BE2C (cell line): ENCODE measurements around the gene RBP3.

Experiments used
- DNase-seq: peaks from one replicate; pipeline ENCODE4 v3.0.0-alpha.2; 2020
- H3K27me3 ChIP-seq: fragments of 250-450 bp; sonication (Bioruptor Pico); 2 replicates; pipeline ENCODE4 v1.5.1; 2020; ENCODE audit warnings: mild to moderate bottlenecking
- H3K36me3 ChIP-seq: fragments of 250-450 bp; sonication (Bioruptor Pico); 2 replicates; pipeline ENCODE4 v1.5.1; 2020; ENCODE audit warnings: mild to moderate bottlenecking
- H3K4me1 ChIP-seq: fragments of 250-450 bp; sonication (Bioruptor Pico); 2 replicates; pipeline ENCODE4 v1.5.1; 2020
- H3K4me3 ChIP-seq: 2 replicates; pipeline ENCODE4 v1.5.1; 2011; ENCODE audit warnings: low read depth, low read length
- H3K9me3 ChIP-seq: fragments of 250-450 bp; sonication (Bioruptor Pico); 2 replicates; pipeline ENCODE4 v1.5.1; 2020
- CTCF ChIP-seq: IDR thresholded peaks from 2 replicates; pipeline ENCODE4 v1.5.1; 2012; ENCODE audit warnings: mild to moderate bottlenecking, low read depth, low read length

RBP3 gene

GRCh38 chr10:47379901-47380300 is 31.7 kb downstream of the RBP3 start:
- no peaks in the 10 kb centered on the region for H3K36me3 ChIP-seq
- H3K4me3 ChIP-seq: no peak overlapping the region
- no peak for TF ChIP-seq CTCF
- H3K27me3 ChIP-seq: peaks cover 14% of the 10 kb centered on the region
- H3K4me1 ChIP-seq: peaks cover 4% of the 10 kb centered on the region; the same call in 1 of the 2 replicates
- DNase-seq: no peak
- no peaks in the 10 kb centered on the region for H3K9me3 ChIP-seq

- Histone ChIP-seq H3K36me3 (no peaks in the 10 kb centered on the region), H3K27me3 (peaks cover 11% of the 10 kb centered on the region), H3K4me1 (peaks cover 4% of the 10 kb centered on the region; the same call in 1 of the 2 replicates), H3K9me3 (no peaks in the 10 kb centered on the region), H3K4me3 (no peak overlapping the region)
- no peak for DNase-seq
- no peak for TF ChIP-seq CTCF
Measured at GRCh38 chr10:47380341-47381102, 32.4 kb downstream of the RBP3 start.

GRCh38 chr10:47381103-47381395 is 32.9 kb downstream of the RBP3 start:
- no peak for TF ChIP-seq CTCF
- Histone ChIP-seq H3K9me3 (no peaks in the 10 kb centered on the region), H3K36me3 (no peaks in the 10 kb centered on the region), H3K27me3 (peaks cover 11% of the 10 kb centered on the region), H3K4me1 (peaks cover 4% of the 10 kb centered on the region; the same call in 1 of the 2 replicates), H3K4me3 (no peak overlapping the region)
- DNase-seq: no peak

GRCh38 chr10:47381427-47382379 is 33.5 kb downstream of the RBP3 start:
- no peak overlapping the region for H3K4me3 ChIP-seq
- H3K9me3 ChIP-seq: no peaks in the 10 kb centered on the region
- peaks cover 4% of the 10 kb centered on the region; the same call in 1 of the 2 replicates for H3K4me1 ChIP-seq
- peaks cover 11% of the 10 kb centered on the region for H3K27me3 ChIP-seq
- no peak for TF ChIP-seq CTCF
- H3K36me3 ChIP-seq: no peaks in the 10 kb centered on the region
- DNase-seq: no peak

GRCh38 chr10:47383261-47384147 is 35.3 kb downstream of the RBP3 start:
- Histone ChIP-seq H3K36me3 (no peaks in the 10 kb centered on the region), H3K4me3 (peak overlapping the region; percentile 66), H3K27me3 (peaks cover 11% of the 10 kb centered on the region), H3K9me3 (no peaks in the 10 kb centered on the region), H3K4me1 (peaks cover 3% of the 10 kb centered on the region; the same call in 1 of the 2 replicates)
- no peak for TF ChIP-seq CTCF
- DNase-seq: no peak
